Stimulated activated CD4-positive, alpha-beta T cell treated with anti-CD3 and anti-CD28 coated beads, Interleukin-1b, Interleukin-23, amount 100 ng/mL, for 1 hour (primary cell): Measurements from ENCODE around the gene KCNH3.
A peak's percentile ranks its signal among the peaks of the same experiment; 100 is the strongest.
"Not testable (repeated sequence)": the region's sequence is repeated elsewhere in the genome, so short reads cannot be mapped to it uniquely, and the experiment has no call there.

Experiments
- DNase-seq, 2 donors: peaks; one replicate each; pipeline ENCODE4 v3.0.0-alpha.2; 2020; ENCODE audit warnings: low read depth in 2 of 2

The KCNH3 gene

GRCh38 chr12:49538510-49539403 lies at the start of gene KCNH3:
TSS of gene KCNH3 (plus strand) at chr12:49539030. CDS start at chr12:49539417, 387 bp downstream.
- DNase-seq, result peak; percentile 52 to 83

GRCh38 chr12:49489154-49489553 lies 49.7 kb upstream of the KCNH3 start:
- no peak for DNase-seq

GRCh38 chr12:49489720-49490119 lies 49.1 kb upstream of the KCNH3 start:
- DNase-seq, result no peak

GRCh38 chr12:49491823-49492222 lies 47.0 kb upstream of the KCNH3 start:
- no peak for DNase-seq

GRCh38 chr12:49493900-49494299 lies 44.9 kb upstream of the KCNH3 start:
- DNase-seq, result no peak

GRCh38 chr12:49496417-49497360 lies 42.1 kb upstream of the KCNH3 start:
- no peak for DNase-seq

GRCh38 chr12:49501895-49502294 lies 36.9 kb upstream of the KCNH3 start:
- no peak for DNase-seq

GRCh38 chr12:49502590-49502989 lies 36.2 kb upstream of the KCNH3 start:
- DNase-seq, result no peak

- no peak for DNase-seq
Observed at GRCh38 chr12:49503674-49504180, 35.1 kb upstream of the KCNH3 start.

GRCh38 chr12:49505672-49506071 lies 33.2 kb upstream of the KCNH3 start:
- DNase-seq, result no peak

- DNase-seq, result no peak
Observed at GRCh38 chr12:49507139-49507538, 31.7 kb upstream of the KCNH3 start.

- not testable (repeated sequence) for DNase-seq
Observed at GRCh38 chr12:49509681-49510080, 29.1 kb upstream of the KCNH3 start.

- DNase-seq, result no peak
Observed at GRCh38 chr12:49511410-49511809, 27.4 kb upstream of the KCNH3 start.

- DNase-seq, result no peak
Observed at GRCh38 chr12:49512546-49512945, 26.3 kb upstream of the KCNH3 start.

GRCh38 chr12:49515266-49515665 lies 23.6 kb upstream of the KCNH3 start:
- DNase-seq, result no peak

- DNase-seq, result no peak
Observed at GRCh38 chr12:49518914-49519573, 19.8 kb upstream of the KCNH3 start.

GRCh38 chr12:49519574-49519936 lies 19.3 kb upstream of the KCNH3 start:
- DNase-seq, result no peak

- DNase-seq, result no peak
Observed at GRCh38 chr12:49521389-49521788, 17.4 kb upstream of the KCNH3 start.

GRCh38 chr12:49524660-49525324 lies 14.0 kb upstream of the KCNH3 start:
- no peak for DNase-seq

- no peak for DNase-seq
Observed at GRCh38 chr12:49525942-49526341, 12.9 kb upstream of the KCNH3 start.
